ENCODE data around the gene CYP3A4. TPM values are rescaled to one million over a fixed set of nuclear protein-coding genes. Genes with fewer than 3 reads are reported as not detected.

Gene CYP3A4
- total and polyA plus RNA-seq, 12 donors, result 0.14 to 34.6 (median 1.00) TPM

GRCh38 chr7:99720800-99721595, 63.0 kb downstream of the CYP3A4 start:
- TF ChIP-seq, protein P1, sequence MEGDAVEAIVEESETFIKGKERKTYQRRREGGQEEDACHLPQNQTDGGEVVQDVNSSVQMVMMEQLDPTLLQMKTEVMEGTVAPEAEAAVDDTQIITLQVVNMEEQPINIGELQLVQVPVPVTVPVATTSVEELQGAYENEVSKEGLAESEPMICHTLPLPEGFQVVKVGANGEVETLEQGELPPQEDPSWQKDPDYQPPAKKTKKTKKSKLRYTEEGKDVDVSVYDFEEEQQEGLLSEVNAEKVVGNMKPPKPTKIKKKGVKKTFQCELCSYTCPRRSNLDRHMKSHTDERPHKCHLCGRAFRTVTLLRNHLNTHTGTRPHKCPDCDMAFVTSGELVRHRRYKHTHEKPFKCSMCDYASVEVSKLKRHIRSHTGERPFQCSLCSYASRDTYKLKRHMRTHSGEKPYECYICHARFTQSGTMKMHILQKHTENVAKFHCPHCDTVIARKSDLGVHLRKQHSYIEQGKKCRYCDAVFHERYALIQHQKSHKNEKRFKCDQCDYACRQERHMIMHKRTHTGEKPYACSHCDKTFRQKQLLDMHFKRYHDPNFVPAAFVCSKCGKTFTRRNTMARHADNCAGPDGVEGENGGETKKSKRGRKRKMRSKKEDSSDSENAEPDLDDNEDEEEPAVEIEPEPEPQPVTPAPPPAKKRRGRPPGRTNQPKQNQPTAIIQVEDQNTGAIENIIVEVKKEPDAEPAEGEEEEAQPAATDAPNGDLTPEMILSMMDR (IDR thresholded peaks at IDR 0.05), result no peak
- no peak for TF ChIP-seq POLR2A (IDR thresholded peaks at IDR 0.05)
- WGBS, 4 donors, result 72 to 79% (median 77%) methylated on average over 5 of the region's 5 CpGs
- H3K27ac ChIP-seq, result no peak overlapping the region
- intact Hi-C loops (cut with DNase I), result no loop called here
- no peak for DNase-seq
- no peaks in the 10 kb centered on the region for H3K9me3 ChIP-seq (replicated peaks in 1 of 3)
- H3K36me3 ChIP-seq (replicated peaks in 1 of 2), result no peaks in the 10 kb centered on the region
- no peak overlapping the region for H3K4me3 ChIP-seq
- no peaks in the 10 kb centered on the region for H3K4me1 ChIP-seq (replicated peaks in 1 of 2)
- H3K27me3 ChIP-seq, result no peaks in the 10 kb centered on the region

GRCh38 chr7:99719996-99720769, 63.8 kb downstream of the CYP3A4 start:
- 62 to 76% (median 69%) methylated on average over 4 of the region's 4 CpGs for WGBS, 4 donors
- TF ChIP-seq POLR2A (IDR thresholded peaks at IDR 0.05), result no peak
- TF ChIP-seq, protein P1 (IDR thresholded peaks at IDR 0.05), result no peak
- no peaks in the 10 kb centered on the region for H3K4me1 ChIP-seq (replicated peaks in 1 of 2)
- no peaks in the 10 kb centered on the region for H3K9me3 ChIP-seq (replicated peaks in 1 of 3)
- no peak for DNase-seq
- H3K27ac ChIP-seq, result no peak overlapping the region
- no peak overlapping the region for H3K4me3 ChIP-seq
- intact Hi-C loops (cut with DNase I), result no loop called here
- H3K36me3 ChIP-seq (replicated peaks in 1 of 2), result no peaks in the 10 kb centered on the region
- no peaks in the 10 kb centered on the region for H3K27me3 ChIP-seq

DNA sequence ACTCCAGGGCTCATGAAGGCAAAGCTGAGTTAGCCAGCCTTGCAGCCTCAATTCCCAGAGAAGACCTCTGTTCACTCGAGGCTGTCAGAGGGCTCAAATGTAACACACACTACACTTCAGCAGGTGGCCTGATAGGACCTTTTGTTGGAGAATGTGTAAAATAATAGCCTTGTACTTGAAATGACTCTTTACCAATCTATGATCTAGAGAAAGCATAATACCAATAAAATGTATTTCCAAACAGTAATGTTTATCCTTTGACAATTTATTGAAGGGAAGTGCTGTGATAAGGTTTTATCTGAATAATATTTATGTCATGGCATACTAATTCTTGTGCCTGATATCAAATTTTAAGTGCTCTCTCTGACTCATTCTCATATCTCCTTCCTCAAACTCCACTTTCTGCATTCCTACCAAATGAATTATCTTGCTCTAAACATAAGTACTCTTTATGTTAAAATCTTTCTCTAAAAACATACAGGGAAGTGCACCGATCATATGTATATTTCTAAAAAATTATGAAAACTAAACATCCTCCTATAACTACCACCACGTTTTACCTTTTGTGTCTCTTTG, 69.9 kb downstream of the CYP3A4 start:
- intact Hi-C loops (cut with DNase I), result no loop called here
- Histone ChIP-seq H3K9me3 (replicated peaks in 1 of 3) (no peaks in the 10 kb centered on the region), H3K27ac (no peak overlapping the region), H3K4me1 (replicated peaks in 1 of 2) (no peaks in the 10 kb centered on the region), H3K4me3 (no peak overlapping the region), H3K27me3 (no peaks in the 10 kb centered on the region), H3K36me3 (replicated peaks in 1 of 2) (no peaks in the 10 kb centered on the region)
- no peak for DNase-seq
- TF ChIP-seq, protein P1 (IDR thresholded peaks at IDR 0.05), result no peak
- no peak for TF ChIP-seq POLR2A (IDR thresholded peaks at IDR 0.05)
- WGBS, 4 donors, result 79 to 91% (median 81%) methylated on average over 3 of the region's 3 CpGs

DNA sequence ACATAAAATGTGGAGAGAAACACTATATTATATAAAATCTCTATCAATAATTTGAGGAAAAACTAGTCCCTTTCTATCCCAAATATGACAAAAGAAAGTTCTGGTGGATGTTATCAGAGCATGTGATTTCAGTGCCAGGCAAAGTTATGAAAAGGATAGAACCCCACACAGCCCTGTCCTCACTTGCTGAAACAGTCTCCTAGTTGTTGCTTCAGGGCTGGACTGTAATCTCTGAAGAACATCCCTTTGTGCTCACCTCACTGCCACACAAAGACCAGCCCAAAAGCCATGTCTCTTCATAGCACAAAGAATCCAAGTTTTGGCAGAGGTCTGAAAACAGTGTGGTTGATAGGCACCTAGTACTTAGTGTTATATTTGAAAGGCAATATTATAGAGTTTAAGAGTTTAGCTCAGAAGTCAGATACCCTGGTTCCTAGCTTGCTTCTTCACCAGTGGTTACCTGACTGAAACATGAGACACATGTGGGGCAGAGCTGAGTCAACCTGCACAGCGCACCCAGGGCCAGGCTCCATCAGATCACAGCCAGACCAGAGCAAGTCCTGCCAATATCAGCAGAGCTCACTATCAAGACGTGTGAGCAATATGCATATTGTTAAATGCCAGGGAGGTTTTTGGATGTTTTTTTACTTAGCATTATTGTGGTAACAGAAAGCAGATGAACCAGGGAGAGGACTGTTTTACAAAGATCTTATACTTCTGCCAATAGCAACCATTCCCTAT, 74.0 kb downstream of the CYP3A4 start:
- H3K4me3 ChIP-seq, result no peak overlapping the region
- intact Hi-C loops (cut with DNase I), result no loop called here
- H3K9me3 ChIP-seq (replicated peaks in 1 of 3), result peaks cover 0 to 9% (median 7%) of the 10 kb centered on the region in 3 donors
- H3K36me3 ChIP-seq (replicated peaks in 1 of 2), result no peaks in the 10 kb centered on the region
- no peak overlapping the region for H3K27ac ChIP-seq
- no peak for DNase-seq
- WGBS, 4 donors, result 46 to 94% (median 77%) methylated on average over 2 of the region's 2 CpGs
- H3K27me3 ChIP-seq, result no peaks in the 10 kb centered on the region
- TF ChIP-seq, protein P1 (IDR thresholded peaks at IDR 0.05), result no peak
- H3K4me1 ChIP-seq (replicated peaks in 1 of 2), result no peaks in the 10 kb centered on the region

Measured in adrenal gland (tissue), 12 donors.